ENCODE results near the gene UBTF.

The UBTF gene

DNA sequence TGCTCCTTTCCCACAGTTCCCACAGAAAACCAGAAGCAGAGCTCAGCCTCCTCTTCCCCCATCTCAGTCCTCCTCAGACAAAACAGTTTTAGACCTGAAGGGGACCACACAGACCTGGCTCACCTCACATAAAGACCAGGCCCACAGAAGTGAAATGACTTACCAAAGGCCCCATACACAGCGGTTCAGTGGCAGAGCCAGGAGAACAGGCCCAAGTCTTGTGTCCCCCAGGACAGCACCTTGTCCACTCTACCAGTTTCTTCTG is 5.3 kb downstream of the UBTF start:
- no peak for DNase-seq (ENCODE audit: extremely low read depth in 1 of 2, low read depth in 1 of 2)

DNA sequence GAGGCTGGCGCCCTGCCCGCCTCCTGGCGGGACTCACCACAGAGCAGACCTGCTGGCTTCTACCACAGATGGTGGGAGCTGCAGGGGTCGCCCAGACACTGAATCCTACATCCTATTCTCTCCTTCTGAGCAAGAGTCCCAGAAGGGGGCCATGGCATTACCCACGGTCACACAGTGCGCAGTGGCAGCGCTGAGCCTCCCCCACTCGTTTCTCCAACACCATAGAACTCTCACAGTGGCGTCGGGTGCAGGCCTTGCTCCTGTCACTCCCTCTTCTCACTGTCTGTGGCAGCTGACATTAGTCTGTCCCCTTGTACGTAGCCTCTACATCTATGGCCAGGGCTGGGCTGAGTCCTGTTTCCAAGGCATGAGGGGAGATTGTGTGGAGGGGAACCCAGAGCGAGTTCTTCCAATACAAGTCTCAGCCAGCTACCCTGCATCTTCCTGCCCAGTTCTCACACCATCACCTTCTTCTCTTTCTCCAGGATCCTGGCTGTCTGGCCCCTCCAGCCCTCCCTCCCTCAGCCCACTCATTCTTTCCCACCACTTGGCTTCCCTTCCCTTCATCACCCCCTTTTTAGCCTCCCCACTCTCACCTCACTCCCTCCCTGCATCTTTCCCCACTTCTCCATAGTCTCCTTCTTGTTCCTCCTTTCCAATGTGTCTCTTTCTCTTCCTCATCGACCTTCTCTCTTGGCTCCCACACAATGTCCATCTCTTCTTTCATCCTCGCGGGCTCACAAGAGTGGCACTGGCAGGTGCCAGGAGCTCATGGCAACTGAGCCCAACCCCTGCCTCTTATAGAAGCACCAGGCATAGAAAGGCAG is 5.9 kb downstream of the UBTF start:
- no peak for DNase-seq (ENCODE audit: extremely low read depth in 1 of 2, low read depth in 1 of 2)

GRCh38 chr17:44212507-44213402 is 6.7 kb downstream of the UBTF start:
- DNase-seq (ENCODE audit: extremely low read depth in 1 of 2, low read depth in 1 of 2) = no peak

DNA sequence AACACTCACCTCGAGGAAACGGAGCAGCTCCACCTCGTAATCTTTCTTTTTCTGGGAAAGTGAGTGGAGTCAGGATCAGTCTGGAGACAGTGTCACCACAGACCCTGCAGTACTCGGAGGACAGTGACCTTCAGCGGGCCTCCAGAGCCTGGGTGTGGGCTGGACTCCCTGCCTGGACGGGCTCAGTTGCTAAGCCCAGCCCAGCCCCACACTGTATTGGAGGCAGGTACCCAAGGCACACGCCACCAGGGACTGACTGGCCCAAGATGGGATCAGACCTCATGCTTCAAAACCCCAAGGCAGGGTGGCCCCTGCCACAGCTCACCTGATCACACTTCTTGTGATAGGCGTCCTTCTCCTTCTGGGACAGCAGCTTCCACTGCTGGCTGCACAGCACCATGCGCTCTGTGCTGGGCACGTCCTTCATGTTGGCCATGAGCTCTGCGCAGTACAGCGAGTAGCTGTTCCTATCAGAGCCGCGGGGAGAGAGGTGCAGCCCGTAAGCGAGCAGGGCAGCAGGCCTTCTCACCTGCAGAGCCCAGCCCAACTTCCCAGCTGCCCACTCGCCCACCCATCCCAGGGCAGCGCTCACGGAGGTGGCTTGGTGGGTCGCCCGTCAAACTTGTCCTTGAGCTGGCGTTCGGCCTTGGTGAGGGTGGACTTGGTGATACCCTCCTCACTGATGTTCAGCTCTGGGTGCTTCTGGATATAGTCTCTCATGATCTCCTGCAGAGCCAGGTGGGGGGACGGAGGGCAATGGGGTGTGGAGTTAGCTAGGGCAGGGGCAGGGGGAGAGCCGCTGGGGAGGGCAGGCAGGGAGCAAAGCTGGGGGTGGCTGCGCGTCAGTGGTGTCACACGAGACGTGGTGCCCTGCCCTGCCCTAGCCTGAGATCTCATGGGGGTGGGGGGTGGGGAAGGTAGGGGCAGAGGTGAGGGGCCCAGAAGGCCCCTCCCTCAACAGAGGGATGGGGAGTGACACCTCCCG is 7.9 kb downstream of the UBTF start:
- no peak for DNase-seq (ENCODE audit: extremely low read depth in 1 of 2, low read depth in 1 of 2)

GRCh38 chr17:44210342-44211192 is 8.9 kb downstream of the UBTF start:
- DNase-seq (ENCODE audit: extremely low read depth in 1 of 2, low read depth in 1 of 2) = peak; percentile 71 to 88

DNA sequence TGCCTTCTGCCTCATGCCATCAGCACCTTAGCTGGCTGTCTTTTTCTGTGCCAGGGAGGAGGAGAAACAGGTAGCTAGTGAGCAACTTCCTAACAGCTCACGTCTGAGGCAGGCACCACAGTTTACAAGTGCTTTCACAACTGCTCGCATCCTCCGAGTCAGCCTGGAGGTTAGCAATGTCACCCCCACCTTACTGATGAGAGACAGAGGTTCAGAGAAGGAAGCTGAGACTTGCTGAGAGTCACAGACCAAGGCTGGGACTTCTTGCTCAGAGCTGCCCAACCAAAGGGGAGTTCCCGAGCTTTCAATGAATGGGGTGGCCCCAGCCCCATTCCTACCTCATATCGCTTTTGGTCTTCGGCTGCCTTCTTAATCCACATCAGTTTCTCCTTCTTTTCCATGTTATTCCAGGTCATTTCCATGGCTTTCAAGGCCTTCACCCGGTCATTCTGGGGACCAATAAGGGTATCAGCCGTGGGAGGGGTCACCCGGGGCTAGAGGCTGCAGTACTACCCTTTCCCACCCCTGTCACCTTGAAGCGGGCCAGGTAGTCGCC is 9.6 kb downstream of the UBTF start:
- no peak for DNase-seq (ENCODE audit: extremely low read depth in 1 of 2, low read depth in 1 of 2)

GRCh38 chr17:44207743-44208142 is 11.7 kb downstream of the UBTF start:
- DNase-seq (ENCODE audit: extremely low read depth in 1 of 2, low read depth in 1 of 2) = no peak

DNA sequence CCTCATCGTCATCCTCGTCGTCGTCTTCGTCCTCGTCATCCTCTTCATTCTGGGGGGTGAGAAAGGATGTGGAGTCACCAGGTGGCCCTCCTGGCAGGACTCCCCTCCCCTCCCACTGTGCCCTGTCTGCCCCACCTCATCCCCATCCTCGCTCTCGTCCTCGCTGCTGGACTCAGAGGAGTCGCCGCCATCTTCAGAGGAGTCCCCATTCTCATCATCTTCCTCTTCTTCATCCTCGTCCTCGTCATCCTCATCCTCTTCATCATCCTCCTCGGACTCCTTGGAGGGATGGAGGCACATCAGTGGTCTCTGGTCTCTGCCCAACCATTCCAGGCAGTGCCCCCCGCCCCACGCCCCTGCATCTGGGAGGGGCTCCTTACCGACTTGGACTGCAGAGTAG is 12.2 kb downstream of the UBTF start:
- DNase-seq (ENCODE audit: extremely low read depth in 1 of 2, low read depth in 1 of 2) = no peak

- no peak for DNase-seq (ENCODE audit: extremely low read depth in 1 of 2, low read depth in 1 of 2)
Observed at GRCh38 chr17:44206825-44207155, 12.7 kb downstream of the UBTF start.

DNA sequence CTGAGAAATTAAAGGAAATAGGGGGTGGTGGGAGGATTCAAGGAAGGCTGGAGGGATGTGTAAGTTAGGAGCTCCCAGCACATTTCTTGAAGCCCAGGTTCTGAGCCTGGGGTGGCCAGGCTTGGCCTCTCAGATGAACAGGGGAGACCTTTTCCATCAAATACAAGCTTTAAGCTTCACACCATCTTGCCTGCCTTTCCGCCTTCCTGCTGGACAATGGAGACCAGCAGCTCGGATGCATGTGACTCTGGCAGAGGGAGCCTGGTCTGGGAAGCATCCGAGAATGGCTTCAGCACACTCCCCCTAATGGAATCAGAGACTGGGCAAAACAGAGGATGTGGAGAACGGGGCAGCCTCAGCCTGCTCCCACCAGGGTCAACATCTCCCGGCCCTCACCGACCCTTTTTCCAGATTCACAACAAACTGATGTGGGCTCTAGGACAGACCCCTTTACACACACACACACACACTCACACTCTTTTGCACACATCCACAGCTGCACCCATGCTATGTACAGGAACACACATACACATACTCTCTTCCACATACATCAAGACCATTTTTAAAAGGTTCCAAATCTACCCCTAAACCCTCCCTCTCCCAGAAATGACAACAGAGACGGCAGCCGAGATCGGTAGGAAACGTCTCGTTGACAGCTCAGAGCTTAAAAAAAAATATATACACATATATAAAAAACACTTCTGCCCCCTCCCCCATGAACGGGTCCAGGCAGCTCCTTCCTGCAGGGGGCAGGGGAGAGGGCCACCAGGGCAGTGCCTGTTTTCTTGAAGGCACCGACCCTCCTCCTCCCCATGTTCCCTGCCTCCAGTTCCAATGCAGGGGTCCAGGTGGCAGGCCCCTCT is 13.3 kb downstream of the UBTF start:
- no peak for DNase-seq (ENCODE audit: extremely low read depth in 1 of 2, low read depth in 1 of 2)

- DNase-seq (ENCODE audit: extremely low read depth in 1 of 2, low read depth in 1 of 2) = no peak
Observed at GRCh38 chr17:44204441-44204882, 15.0 kb downstream of the UBTF start.

DNA sequence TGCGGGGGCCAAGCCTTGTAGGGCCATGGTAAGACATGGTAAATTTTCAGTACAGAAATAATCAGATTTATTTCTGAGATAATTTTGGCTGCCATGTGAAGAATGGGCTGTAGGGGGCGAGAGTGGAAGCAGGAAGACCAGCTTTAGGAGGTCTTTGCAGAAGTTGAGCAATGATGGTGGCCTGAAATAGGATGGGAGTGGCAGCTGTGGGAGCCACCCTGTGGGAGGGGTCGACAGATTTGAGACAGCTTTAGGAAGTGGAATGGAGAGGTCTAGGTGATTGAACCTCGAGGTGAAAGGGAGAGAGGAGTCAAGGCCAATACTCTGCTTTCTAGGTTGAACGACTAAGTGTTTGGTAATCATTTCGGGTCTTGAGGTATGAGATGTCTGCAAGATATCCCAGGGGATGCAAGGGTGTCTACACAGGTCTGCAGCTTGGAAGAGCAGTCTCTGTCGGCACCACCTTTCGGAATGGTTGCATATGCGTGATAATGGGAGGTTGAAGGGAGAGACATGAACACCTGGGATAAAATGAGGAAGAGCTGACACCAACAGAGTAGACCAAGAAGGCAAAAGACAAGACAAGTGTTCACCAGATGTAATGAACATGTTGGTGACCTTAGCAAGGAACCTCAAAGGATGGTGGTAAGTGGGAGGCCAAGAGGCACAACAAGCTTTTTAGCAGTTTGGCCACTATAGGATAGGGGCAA is 15.6 kb downstream of the UBTF start:
- no peak for DNase-seq (ENCODE audit: extremely low read depth in 1 of 2, low read depth in 1 of 2)

GRCh38 chr17:44202756-44203155 is 16.7 kb downstream of the UBTF start:
- no peak for DNase-seq (ENCODE audit: extremely low read depth in 1 of 2, low read depth in 1 of 2)

GRCh38 chr17:44200478-44201155 is 18.9 kb downstream of the UBTF start:
- no peak for DNase-seq (ENCODE audit: extremely low read depth in 1 of 2, low read depth in 1 of 2)

DNA sequence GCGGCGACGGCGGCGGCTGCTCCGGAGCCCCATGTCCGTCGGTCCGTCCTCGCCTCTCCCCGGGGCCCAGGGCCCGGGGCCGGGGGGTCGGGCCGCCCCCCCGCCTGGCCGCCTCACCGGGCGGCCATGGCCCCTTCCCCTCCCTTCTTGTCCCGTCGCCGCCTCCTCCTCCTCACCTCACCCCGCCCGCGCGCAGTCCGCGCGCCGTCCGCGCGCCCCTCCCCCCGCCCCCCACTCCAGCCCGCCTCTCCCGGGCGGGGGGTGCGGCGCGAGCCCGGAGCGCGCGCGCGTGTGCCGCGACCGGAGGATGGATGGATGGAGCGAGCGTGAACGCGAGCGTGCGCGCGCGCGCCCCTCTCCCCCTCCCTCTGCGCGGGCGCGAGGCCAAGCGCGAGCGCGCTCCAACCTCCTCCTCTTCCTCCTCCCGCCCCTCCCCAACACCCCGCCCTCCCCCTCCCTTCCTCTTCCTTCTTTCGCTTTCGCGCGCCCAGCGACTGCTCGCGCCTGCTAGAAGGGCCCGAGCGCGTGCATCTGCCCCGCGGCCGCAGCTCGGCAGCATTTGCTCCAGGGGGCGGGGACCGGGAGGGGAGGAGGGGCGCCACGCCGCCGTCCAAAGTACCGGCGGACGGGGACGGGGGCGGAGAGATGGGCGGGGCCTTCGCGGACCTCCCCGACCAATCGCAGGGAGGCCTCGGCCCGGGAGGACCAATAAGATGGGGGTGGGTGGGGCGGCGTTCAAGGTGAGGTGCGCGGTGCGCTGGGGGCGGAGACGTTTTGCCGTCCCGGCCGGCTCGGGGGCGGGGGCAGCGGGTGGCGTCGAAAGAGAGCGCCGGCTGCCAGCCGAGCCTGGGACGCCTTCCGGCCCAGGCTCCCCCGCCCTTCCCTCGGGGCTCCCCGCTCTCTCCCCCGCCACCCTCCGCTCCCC is 19.7 kb downstream of the UBTF start, which contains the start of gene ATXN7L3:
Gene ATXN7L3, minus strand, starts transcription at position 332 of the 925 bp plus-strand sequence. CDS start 1,814 bp downstream, outside the sequence.
- peak; percentile 99 to 100 for DNase-seq (ENCODE audit: extremely low read depth in 1 of 2, low read depth in 1 of 2)

GRCh38 chr17:44198721-44199552 is 20.5 kb downstream of the UBTF start:
- DNase-seq (ENCODE audit: extremely low read depth in 1 of 2, low read depth in 1 of 2) = peak in 1 of 2 donors; percentile 45

All from activated CD8-positive, alpha-beta memory T cell treated with anti-CD3 and anti-CD28 coated beads for 1 hour (primary cell).